Colonic mucosa (tissue), 4 donors: ENCODE measurements around the gene PUS7. TPM values are rescaled to one million over a fixed set of nuclear protein-coding genes. Genes with fewer than 3 reads are reported as not detected.

Experiments used
- DNase-seq: peaks from one replicate; pipeline ENCODE4 v3.0.0-alpha.2; 2020
- H3K27ac ChIP-seq: fragments of 200-600 bp; one replicate; pipeline ENCODE4 v1.8.0; 2021
- H3K27me3 ChIP-seq: fragments of 200-600 bp; one replicate; pipeline ENCODE4 v1.8.0; 2021
- H3K36me3 ChIP-seq: fragments of 200-600 bp; one replicate; pipeline ENCODE4 v1.8.0; 2021
- H3K4me1 ChIP-seq: fragments of 200-600 bp; one replicate; pipeline ENCODE4 v1.8.0; 2021; ENCODE audit warnings: mild to moderate bottlenecking
- H3K4me3 ChIP-seq: fragments of 200-600 bp; one replicate; pipeline ENCODE4 v1.8.0; 2021
- H3K9ac ChIP-seq, 2 donors: one replicate each; pipeline ENCODE4 v1.7.0; 2013; ENCODE audit warnings: control low read depth in 2 of 2, low read depth in 2 of 2, low read length in 2 of 2
- H3K9me3 ChIP-seq: fragments of 200-600 bp; one replicate; pipeline ENCODE4 v1.8.0; 2021
- CTCF ChIP-seq: fragments of 200-600 bp; IDR thresholded peaks from one replicate; pipeline ENCODE4 v1.8.0; 2022; ENCODE audit warnings: antibody characterized with exemption, mild to moderate bottlenecking
- intact Hi-C: fragments of 100-400 bp; cut with DNase I; formaldehyde crosslinking; loops from one replicate; pipeline ENCODE4 v1.14.1; 2022
- total RNA-seq, 2 donors: library from RNA; stranded (reverse); fragmentation: NEBNext Ultra II Directional in 1 of 2; extraction: Animal tissue kit (Norgen Biotek cat#: 25700) in 1 of 2; gene quantifications; one replicate each; pipeline ENCODE4 v1.2.1, GENCODE V29; 2021
- donor health status: healthy.
- donor health status: DM: no; HTN: no; CAD: no.
- donor health status: DM: no; HTN: no; CAD: no.

PUS7 gene
- total RNA-seq, 2 donors from 2014 or later, result 7.5 to 10.7 TPM

- H3K27me3 ChIP-seq, result no peaks in the 10 kb centered on the region
- no peak for DNase-seq
- H3K9ac ChIP-seq, result no peak overlapping the region
- intact Hi-C loops, result no loop called here
- H3K27ac ChIP-seq, result no peak overlapping the region
- H3K36me3 ChIP-seq, result no peaks in the 10 kb centered on the region
- TF ChIP-seq CTCF, result no peak
- no peaks in the 10 kb centered on the region for H3K9me3 ChIP-seq
- no peaks in the 10 kb centered on the region for H3K4me1 ChIP-seq
- no peak overlapping the region for H3K4me3 ChIP-seq
Observed at GRCh38 chr7:105493923-105494315, 28.2 kb downstream of the PUS7 start.

GRCh38 chr7:105493196-105493922 lies 28.7 kb downstream of the PUS7 start:
- no peak for DNase-seq
- Histone ChIP-seq H3K36me3 (no peaks in the 10 kb centered on the region), H3K9me3 (no peaks in the 10 kb centered on the region), H3K4me1 (no peaks in the 10 kb centered on the region), H3K9ac (no peak overlapping the region), H3K27ac (no peak overlapping the region), H3K4me3 (no peak overlapping the region), H3K27me3 (no peaks in the 10 kb centered on the region)
- no peak for TF ChIP-seq CTCF
- intact Hi-C loops, result no loop called here

GRCh38 chr7:105489409-105489808 lies 32.7 kb downstream of the PUS7 start:
- H3K27ac ChIP-seq, result no peak overlapping the region
- intact Hi-C loops, result no loop called here
- no peak overlapping the region for H3K9ac ChIP-seq
- H3K36me3 ChIP-seq, result no peaks in the 10 kb centered on the region
- no peak for TF ChIP-seq CTCF
- no peaks in the 10 kb centered on the region for H3K27me3 ChIP-seq
- no peak overlapping the region for H3K4me3 ChIP-seq
- no peaks in the 10 kb centered on the region for H3K9me3 ChIP-seq
- H3K4me1 ChIP-seq, result no peaks in the 10 kb centered on the region
- DNase-seq, result no peak

- intact Hi-C loops, result no loop called here
- no peak overlapping the region for H3K27ac ChIP-seq
- no peak for TF ChIP-seq CTCF
Observed at GRCh38 chr7:105487579-105488571, 34.2 kb downstream of the PUS7 start.

GRCh38 chr7:105480931-105481330 lies 41.1 kb downstream of the PUS7 start:
- no peak for DNase-seq
- no peak overlapping the region for H3K4me3 ChIP-seq
- TF ChIP-seq CTCF, result no peak
- H3K9me3 ChIP-seq, result no peaks in the 10 kb centered on the region
- intact Hi-C loops, result no loop called here
- no peaks in the 10 kb centered on the region for H3K36me3 ChIP-seq
- H3K4me1 ChIP-seq, result no peaks in the 10 kb centered on the region
- no peak overlapping the region for H3K9ac ChIP-seq
- no peak overlapping the region for H3K27ac ChIP-seq
- H3K27me3 ChIP-seq, result no peaks in the 10 kb centered on the region

More at GRCh38 chr7:105487579-105488571, 34.2 kb downstream of the PUS7 start:
- H3K4me1 ChIP-seq, result no peaks in the 10 kb centered on the region
- no peak for DNase-seq
- no peak overlapping the region for H3K9ac ChIP-seq
- H3K4me3 ChIP-seq, result no peak overlapping the region
- no peaks in the 10 kb centered on the region for H3K36me3 ChIP-seq
- no peaks in the 10 kb centered on the region for H3K27me3 ChIP-seq
- H3K9me3 ChIP-seq, result no peaks in the 10 kb centered on the region
